ENCODE data around the gene PIGS. TPM values are rescaled to one million over a fixed set of nuclear protein-coding genes. Genes with fewer than 3 reads are reported as not detected.

Gene PIGS
- total and polyA plus RNA-seq, 9 of the 15 experiments (the other 6 are each of a cell fraction or from before 2014, with no cell fraction given) = 47.5 to 138 (median 57.6) TPM

GRCh38 chr17:28612936-28613872, 41.9 kb upstream of the PIGS start (continued):
- no peak for TF ChIP-seq ETV6 (IDR thresholded peaks at IDR 0.05; ENCODE audit: borderline replicate concordance in 1 of 2, low read depth in 2 of 2, low read length in 1 of 2)
- no peak for TF ChIP-seq ETV6 (CRISPR knock-in tag; IDR thresholded peaks at IDR 0.05; ENCODE audit: borderline replicate concordance)
- peak; percentile 30; the same call in 1 of the 2 replicates for TF ChIP-seq DEAF1 (CRISPR knock-in tag; IDR thresholded peaks at IDR 0.05)
- TF ChIP-seq PPARD (CRISPR knock-in tag; IDR thresholded peaks at IDR 0.05) = no peak
- TF ChIP-seq SMAD4 (CRISPR knock-in tag; conservative IDR thresholded peaks at IDR 0.05) = 0 out of 2 replicates have a peak, but pooled peaks have one; percentile 12
- no peak for TF ChIP-seq POLR2G (IDR thresholded peaks at IDR 0.05; ENCODE audit: low read depth, low read length)
- no peak for TF ChIP-seq ZNF311 (CRISPR knock-in tag; IDR thresholded peaks at IDR 0.05)
- TF ChIP-seq NONO (IDR thresholded peaks at IDR 0.05; ENCODE audit: low read depth in 2 of 2, low read length in 1 of 2) = no peak
- no peak for TF ChIP-seq NCOA4 (IDR thresholded peaks at IDR 0.05; ENCODE audit: partially characterized antibody)
- no peak for TF ChIP-seq FOXO4 (CRISPR knock-in tag; IDR thresholded peaks at IDR 0.05)
- TF ChIP-seq TCFL5 (CRISPR knock-in tag; conservative IDR thresholded peaks at IDR 0.05) = no peak
- TF ChIP-seq THAP12 (CRISPR knock-in tag; IDR thresholded peaks at IDR 0.05) = no peak
- peak; percentile 67 for TF ChIP-seq POLR2AphosphoS2 (IDR thresholded peaks at IDR 0.05; ENCODE audit: low read length)
